GM12878 (cell line): ENCODE measurements around the gene MS4A6E.

Experiments
- CHD4 ChIP-seq: fragments of 200-600 bp; sonication (generic); IDR thresholded peaks from 2 replicates; pipeline ENCODE4 v1.6.1; 2016; ENCODE audit warnings: mild to moderate bottlenecking
- KLF5 ChIP-seq: fragments of 450-650 bp; IDR thresholded peaks from 2 replicates; pipeline ENCODE4 v1.6.1; 2014; ENCODE audit warnings: mild to moderate bottlenecking; ENCODE audit not compliant: partially characterized antibody
- POLR2AphosphoS5 ChIP-seq: IDR thresholded peaks from 2 replicates; pipeline ENCODE4 v1.6.1; 2011; ENCODE audit warnings: mild to moderate bottlenecking, low read length, inconsistent platforms
- RB1 ChIP-seq: fragments of 450-650 bp; formaldehyde crosslinking; IDR thresholded peaks from 2 replicates; pipeline ENCODE4 v1.6.1; 2017; ENCODE audit warnings: mild to moderate bottlenecking, borderline replicate concordance
- SIN3A ChIP-seq: IDR thresholded peaks from 2 replicates; pipeline ENCODE4 v1.6.1; 2012; ENCODE audit warnings: low read depth, low read length, improper control_type of control experiment
- SPI1 ChIP-seq: IDR thresholded peaks from 2 replicates; pipeline ENCODE4 v1.6.1; 2011; ENCODE audit warnings: low read depth, mild to moderate bottlenecking, low read length, moderate library complexity, borderline replicate concordance; ENCODE audit not compliant: insufficient read depth
- TF ChIP-seq, protein P1 (sequence below), 3 experiments: IDR thresholded peaks in 2 of 3; conservative IDR thresholded peaks in 1 of 3; 2 replicates each; pipeline ENCODE4 v1.5.1; 2011; ENCODE audit warnings: low read depth in 3 of 3, low read length in 3 of 3, mild to moderate bottlenecking in 3 of 3, control low read depth in 2 of 3, moderate library complexity in 2 of 3, inconsistent platforms in 1 of 3, mixed read lengths in 1 of 3; ENCODE audit not compliant: control insufficient read depth in 2 of 3, insufficient read depth in 1 of 3; ENCODE audit errors: extremely low read depth in 1 of 3
- TF ChIP-seq, protein P2 (sequence below): fragments of 450-650 bp; IDR thresholded peaks from 2 replicates; pipeline ENCODE4 v1.6.1; 2018; ENCODE audit warnings: mild to moderate bottlenecking, low read depth, moderate library complexity; ENCODE audit not compliant: partially characterized antibody
- TF ChIP-seq, protein P3 (sequence below): IDR thresholded peaks from 2 replicates; pipeline ENCODE4 v1.6.1; 2011; ENCODE audit warnings: low read depth, low read length, improper control_type of control experiment, borderline replicate concordance

DNA sequence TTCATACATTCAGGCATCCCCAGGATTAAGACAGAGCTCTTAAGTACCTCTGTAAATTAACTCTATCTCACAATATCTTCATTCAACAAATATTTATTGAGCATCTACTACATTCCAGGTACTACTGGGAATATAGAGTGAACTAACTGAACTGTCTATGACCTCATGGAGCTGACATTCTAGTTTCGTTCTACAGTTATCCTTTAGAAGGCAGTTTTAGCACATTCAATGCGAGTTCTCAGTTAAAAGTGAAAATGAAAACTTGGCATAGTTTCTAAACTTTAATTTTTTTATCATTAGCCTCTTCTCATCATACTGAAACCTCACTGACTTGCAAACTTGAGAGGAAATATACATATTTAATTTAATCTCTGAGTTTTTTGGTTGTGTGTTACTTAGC lies 10.7 kb upstream of the MS4A6E start:
- TF ChIP-seq, protein P1, sequence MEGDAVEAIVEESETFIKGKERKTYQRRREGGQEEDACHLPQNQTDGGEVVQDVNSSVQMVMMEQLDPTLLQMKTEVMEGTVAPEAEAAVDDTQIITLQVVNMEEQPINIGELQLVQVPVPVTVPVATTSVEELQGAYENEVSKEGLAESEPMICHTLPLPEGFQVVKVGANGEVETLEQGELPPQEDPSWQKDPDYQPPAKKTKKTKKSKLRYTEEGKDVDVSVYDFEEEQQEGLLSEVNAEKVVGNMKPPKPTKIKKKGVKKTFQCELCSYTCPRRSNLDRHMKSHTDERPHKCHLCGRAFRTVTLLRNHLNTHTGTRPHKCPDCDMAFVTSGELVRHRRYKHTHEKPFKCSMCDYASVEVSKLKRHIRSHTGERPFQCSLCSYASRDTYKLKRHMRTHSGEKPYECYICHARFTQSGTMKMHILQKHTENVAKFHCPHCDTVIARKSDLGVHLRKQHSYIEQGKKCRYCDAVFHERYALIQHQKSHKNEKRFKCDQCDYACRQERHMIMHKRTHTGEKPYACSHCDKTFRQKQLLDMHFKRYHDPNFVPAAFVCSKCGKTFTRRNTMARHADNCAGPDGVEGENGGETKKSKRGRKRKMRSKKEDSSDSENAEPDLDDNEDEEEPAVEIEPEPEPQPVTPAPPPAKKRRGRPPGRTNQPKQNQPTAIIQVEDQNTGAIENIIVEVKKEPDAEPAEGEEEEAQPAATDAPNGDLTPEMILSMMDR (IDR thresholded peaks at IDR 0.05 in 2 of 3, conservative IDR thresholded peaks at IDR 0.05 in 1 of 3; ENCODE audit: control insufficient read depth in 2 of 3, extremely low read depth in 1 of 3, insufficient read depth in 1 of 3, low read depth in 3 of 3, low read length in 3 of 3) = no peak; a peak in 1 of 6 replicates
- TF ChIP-seq CHD4 = no peak
- TF ChIP-seq, protein P2, sequence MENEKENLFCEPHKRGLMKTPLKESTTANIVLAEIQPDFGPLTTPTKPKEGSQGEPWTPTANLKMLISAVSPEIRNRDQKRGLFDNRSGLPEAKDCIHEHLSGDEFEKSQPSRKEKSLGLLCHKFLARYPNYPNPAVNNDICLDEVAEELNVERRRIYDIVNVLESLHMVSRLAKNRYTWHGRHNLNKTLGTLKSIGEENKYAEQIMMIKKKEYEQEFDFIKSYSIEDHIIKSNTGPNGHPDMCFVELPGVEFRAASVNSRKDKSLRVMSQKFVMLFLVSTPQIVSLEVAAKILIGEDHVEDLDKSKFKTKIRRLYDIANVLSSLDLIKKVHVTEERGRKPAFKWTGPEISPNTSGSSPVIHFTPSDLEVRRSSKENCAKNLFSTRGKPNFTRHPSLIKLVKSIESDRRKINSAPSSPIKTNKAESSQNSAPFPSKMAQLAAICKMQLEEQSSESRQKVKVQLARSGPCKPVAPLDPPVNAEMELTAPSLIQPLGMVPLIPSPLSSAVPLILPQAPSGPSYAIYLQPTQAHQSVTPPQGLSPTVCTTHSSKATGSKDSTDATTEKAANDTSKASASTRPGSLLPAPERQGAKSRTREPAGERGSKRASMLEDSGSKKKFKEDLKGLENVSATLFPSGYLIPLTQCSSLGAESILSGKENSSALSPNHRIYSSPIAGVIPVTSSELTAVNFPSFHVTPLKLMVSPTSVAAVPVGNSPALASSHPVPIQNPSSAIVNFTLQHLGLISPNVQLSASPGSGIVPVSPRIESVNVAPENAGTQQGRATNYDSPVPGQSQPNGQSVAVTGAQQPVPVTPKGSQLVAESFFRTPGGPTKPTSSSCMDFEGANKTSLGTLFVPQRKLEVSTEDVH = no peak
- TF ChIP-seq, protein P3, sequence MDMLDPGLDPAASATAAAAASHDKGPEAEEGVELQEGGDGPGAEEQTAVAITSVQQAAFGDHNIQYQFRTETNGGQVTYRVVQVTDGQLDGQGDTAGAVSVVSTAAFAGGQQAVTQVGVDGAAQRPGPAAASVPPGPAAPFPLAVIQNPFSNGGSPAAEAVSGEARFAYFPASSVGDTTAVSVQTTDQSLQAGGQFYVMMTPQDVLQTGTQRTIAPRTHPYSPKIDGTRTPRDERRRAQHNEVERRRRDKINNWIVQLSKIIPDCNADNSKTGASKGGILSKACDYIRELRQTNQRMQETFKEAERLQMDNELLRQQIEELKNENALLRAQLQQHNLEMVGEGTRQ = no peak
- no peak for TF ChIP-seq SIN3A
- TF ChIP-seq POLR2AphosphoS5 = no peak
- no peak for TF ChIP-seq KLF5
- no peak for TF ChIP-seq SPI1
- TF ChIP-seq RB1 = no peak
